Stimulated activated CD4-positive, alpha-beta T cell treated with anti-CD3 and anti-CD28 coated beads, Interleukin-1b, Interleukin-23, amount 100 ng/mL, for 4 hours (primary cell): ENCODE data around the gene SST.
"Not testable (repeated sequence)": the region's sequence is repeated elsewhere in the genome, so short reads cannot be mapped to it uniquely, and the experiment has no call there.

Experiments
- DNase-seq, 2 donors: peaks; one replicate each; pipeline ENCODE4 v3.0.0-alpha.2; 2020; ENCODE audit warnings: low read depth in 2 of 2

Gene SST

GRCh38 chr3:187684444-187684843 lies 14.2 kb upstream of the SST start:
- no peak for DNase-seq

DNA sequence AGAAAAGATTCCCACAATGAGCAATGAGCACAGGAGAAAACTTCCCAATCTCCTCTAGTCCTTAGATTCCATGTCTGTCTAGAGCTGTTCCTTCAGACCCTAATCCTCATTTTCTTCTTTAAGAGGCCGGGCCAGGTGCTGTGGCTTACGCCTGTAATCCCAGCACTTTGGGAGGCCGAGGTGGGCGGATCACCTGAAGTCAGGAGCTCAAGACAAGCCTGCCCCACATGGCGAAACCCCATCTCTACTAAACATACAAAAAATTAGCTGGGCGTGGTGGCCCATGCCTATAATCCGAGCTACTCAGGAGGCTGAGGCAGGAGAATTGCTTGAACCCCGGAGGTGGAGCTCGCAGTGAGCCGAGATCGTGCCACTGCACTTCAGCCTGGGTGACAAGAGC lies 11.6 kb upstream of the SST start:
- DNase-seq, result not testable (repeated sequence)

GRCh38 chr3:187679638-187680396 lies 9.6 kb upstream of the SST start:
- peak; percentile 45 to 62 for DNase-seq

DNA sequence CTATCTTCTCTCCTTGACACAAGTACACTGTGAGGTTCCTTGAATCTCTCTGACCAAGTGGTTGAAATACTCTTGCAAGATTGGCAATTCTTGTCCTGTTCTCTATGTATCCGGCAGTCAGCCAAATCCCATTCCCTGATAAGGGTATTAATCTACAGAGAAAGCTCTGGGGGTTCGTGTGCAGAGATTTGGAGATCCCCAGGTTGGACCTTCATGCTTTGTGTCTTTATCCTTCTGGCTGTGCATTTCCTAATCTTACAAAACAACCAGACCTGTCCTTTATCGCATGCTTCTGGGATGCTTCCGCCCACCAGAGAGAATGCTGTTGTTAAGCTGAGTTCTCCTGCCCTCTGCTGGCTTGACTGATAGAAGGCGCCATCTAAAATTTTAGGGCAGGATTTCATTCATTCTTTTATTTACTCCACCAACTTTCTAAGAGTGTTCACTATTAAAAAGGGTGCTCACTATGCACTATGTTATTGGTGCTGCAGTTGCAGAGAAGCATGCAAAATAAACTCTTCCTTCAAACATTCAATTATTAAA lies 8.6 kb upstream of the SST start:
- DNase-seq, result no peak

GRCh38 chr3:187677604-187678003 lies 7.4 kb upstream of the SST start:
- DNase-seq, result no peak

DNA sequence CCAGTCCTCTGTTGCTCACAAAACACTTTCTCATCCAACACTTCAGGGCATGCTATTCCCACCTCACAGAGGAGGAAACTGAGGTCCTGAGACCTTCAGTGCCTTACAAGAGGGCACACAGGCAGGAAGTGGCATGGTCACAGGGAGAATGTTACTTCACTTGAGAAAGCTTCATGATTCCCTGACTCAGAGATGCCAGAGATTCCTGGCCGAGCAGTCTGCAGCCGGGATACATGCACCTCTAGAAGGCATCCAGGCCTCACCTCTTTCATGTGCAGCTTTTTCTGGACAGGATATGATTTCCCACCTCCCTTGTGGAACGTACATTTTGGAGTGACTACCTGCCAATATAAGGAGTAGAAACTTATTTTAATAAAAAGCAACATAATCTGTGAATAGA lies 2.8 kb upstream of the SST start:
- no peak for DNase-seq

DNA sequence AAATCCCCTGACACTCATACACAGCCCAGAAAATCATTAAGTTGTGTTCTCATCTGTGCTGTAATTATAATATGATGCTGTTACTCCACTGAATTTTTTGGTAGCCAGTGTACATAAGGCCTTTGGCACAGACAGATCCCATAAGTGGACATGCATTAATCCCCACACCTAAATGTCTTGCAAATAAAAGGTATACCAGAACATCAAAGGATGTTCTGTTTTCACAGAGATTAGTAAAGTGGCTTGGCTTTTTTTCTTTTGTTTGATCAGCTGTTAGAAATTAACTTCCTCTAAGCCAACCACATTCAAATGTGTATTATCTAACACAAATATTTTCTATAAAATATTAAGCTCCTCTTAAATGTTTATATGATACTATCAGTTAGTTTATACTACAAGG lies 2.7 kb downstream of the SST start:
- DNase-seq, result no peak

GRCh38 chr3:187665764-187666402 lies 4.3 kb downstream of the SST start:
- no peak for DNase-seq

DNA sequence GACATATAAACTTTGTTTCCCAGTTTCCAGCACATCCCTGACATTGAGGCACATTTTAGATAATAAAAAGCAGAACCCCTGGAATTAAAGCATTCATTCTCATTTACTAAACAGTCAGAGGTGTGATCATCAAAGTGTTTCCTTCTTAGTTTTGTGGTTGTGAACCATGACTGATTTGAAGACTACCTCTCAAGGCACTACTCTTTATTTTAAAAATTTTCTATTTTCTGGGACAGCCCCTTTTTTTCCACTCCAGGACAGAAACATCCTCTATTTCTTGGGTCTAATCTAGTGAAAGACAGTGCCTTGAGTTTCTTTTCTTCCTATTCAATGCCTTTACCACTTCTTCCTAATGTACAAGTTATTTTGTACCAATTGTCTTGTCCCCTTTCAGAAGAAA lies 5.2 kb downstream of the SST start:
- DNase-seq, result no peak

DNA sequence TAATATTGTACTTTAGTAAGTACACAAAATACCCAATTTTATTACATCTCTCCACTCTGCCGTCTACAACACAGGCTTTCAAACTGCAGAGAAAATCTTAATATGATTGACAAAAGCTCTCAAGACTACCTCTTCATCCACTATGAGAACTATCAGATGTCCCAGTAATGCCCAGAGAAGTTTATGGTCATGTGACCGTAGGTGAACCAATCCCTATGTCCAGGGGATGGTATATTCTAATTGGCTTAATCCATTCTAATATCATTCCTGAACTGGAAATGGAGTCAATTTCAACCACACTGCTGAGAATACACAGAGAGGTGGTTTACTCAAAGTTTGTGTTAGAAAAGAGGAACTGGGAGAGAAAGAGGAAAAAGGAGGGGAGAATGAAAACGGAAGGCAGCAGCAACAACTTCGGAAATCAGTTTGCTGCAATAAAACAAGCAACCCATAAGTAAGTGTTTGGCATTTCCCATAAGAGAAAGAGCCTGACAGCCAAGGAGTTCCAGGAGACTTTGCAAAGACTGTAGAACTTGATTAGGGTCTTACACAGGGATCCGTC lies 7.3 kb downstream of the SST start:
- DNase-seq, result no peak

- DNase-seq, result no peak
Measured at GRCh38 chr3:187661267-187661666, 8.9 kb downstream of the SST start.

- no peak for DNase-seq
Measured at GRCh38 chr3:187651282-187651681, 18.9 kb downstream of the SST start.

DNA sequence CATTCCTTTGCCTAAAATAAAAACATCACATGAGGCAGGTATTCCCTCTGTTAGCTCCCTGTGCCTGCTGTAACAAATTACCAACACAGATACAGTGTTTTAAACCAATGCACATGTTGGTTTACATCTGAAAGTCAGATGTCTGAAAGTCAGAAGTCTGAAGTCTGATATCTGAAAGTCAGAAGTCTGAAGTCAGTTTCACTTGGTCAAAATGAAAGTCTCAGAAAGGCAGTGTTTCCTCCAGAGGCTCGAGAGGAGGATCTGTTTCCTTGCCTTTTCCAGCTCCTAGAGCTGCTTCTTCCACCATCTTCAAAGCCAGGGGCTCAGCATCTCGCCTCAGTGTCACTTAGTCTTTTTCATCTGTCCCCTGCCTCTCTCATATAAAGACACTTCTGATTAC lies 22.0 kb downstream of the SST start:
- DNase-seq, result no peak

DNA sequence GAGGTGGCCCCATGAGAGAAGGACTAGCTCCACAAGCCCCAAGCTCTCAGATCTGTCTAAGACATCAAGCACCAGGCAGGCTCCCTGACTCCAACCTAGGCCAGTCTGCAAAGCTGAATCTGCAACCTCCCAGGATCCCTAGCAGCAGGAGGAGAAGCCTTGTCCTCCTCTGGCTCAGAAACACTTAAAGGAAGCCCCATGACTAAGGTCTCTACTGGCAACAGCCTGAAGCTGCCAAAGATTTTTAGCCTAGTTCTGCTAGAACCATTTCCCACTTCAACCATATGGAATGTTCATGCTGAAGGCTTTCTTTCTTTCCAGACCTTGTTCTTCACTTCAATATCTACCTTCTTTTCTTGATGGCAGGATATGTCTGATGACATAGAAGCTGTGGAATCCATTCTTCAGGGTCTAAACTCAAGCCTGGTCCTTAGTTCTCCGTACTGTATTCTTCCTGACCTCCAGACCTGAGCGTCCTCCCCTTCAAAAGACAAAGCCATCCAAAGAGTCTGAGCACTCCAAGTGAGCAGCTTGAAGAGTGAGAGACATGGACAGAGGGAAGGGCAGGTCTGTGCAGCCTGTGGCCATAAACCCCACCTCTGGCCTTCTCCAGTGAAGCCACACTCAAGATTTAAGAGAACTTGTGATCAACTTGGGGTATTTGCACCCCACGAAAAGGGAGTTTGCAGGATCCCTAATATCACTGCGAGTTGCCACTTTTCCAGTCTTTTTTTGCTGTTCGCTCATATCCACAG lies 23.1 kb downstream of the SST start:
- DNase-seq, result no peak

GRCh38 chr3:187645379-187645778 lies 24.8 kb downstream of the SST start:
- not testable (repeated sequence) for DNase-seq

GRCh38 chr3:187642861-187643260 lies 27.3 kb downstream of the SST start:
- DNase-seq, result no peak

GRCh38 chr3:187641320-187642016 lies 28.7 kb downstream of the SST start:
- DNase-seq, result no peak

DNA sequence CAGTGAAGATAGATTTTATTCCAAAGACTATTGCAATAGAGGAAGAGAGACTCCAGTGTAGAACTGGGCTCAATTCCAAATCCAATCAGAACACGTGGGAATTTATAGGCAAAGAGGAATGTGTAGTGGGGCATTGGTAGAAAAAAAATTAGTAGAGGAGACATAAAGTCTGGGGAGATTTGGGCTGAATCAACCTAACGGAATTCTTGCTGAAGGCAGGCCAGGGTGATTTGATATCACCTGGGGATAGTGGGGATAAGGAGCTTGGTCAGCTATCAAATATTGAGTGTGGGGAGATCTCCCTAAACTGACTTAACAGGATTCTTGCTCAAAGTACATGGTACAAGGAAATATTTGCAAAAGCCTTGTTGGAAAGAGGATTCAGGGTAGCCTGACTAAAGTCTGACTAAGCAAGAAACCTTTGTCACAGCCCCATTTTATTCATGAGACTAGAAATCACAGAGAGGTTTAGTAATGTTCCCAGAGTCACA lies 29.6 kb downstream of the SST start:
- no peak for DNase-seq

GRCh38 chr3:187639927-187640568 lies 30.1 kb downstream of the SST start:
- no peak for DNase-seq

- DNase-seq, result no peak
Measured at GRCh38 chr3:187636528-187636927, 33.7 kb downstream of the SST start.

GRCh38 chr3:187630404-187630803 lies 39.8 kb downstream of the SST start:
- no peak for DNase-seq
